Heart left ventricle (tissue), 16 donors: ENCODE results near the gene RRAS. TPM values are rescaled to one million over a fixed set of nuclear protein-coding genes. Genes with fewer than 3 reads are reported as not detected.

Source experiments
- ATAC-seq, 4 donors: fragments of 200-7000 bp; cut with Tn5 transposase; one replicate each; pipeline ENCODE4 v1.9.1; 2020 to 2022; ENCODE audit warnings: moderate library complexity in 4 of 4, mild to moderate bottlenecking in 3 of 4, moderate number of reproducible peaks in 1 of 4
- DNase-seq, 5 donors: peaks; one replicate each; pipeline ENCODE4 v3.0.0-alpha.2; 2020
- H3K27ac ChIP-seq, 12 donors: fragments of 200-600 bp; sonication (generic) in 4 of 12; one replicate each; pipeline versions ENCODE4 v1.5.0 to v1.8.0; 2016 to 2022; ENCODE audit warnings: mild to moderate bottlenecking in 2 of 12
- H3K27me3 ChIP-seq, 9 donors: fragments of 200-600 bp; sonication (generic) in 2 of 9; one replicate each; pipeline versions ENCODE4 v1.5.1 to v1.8.0; 2016 to 2022; ENCODE audit warnings: mild to moderate bottlenecking in 3 of 9
- H3K36me3 ChIP-seq, 9 donors: fragments of 200-600 bp; sonication (generic) in 2 of 9; one replicate each; pipeline versions ENCODE4 v1.5.0 to v1.8.0; 2018 to 2022; ENCODE audit warnings: mild to moderate bottlenecking in 2 of 9
- H3K4me1 ChIP-seq, 12 donors: fragments of 200-600 bp; sonication (generic) in 4 of 12; one replicate each; pipeline versions ENCODE4 v1.5.0 to v1.8.0; 2016 to 2022; ENCODE audit warnings: mild to moderate bottlenecking in 3 of 12
- H3K4me3 ChIP-seq, 12 donors: fragments of 200-600 bp; sonication (generic) in 4 of 12; one replicate each; pipeline versions ENCODE4 v1.5.0 to v1.8.0; 2017 to 2022; ENCODE audit warnings: mild to moderate bottlenecking in 9 of 12, moderate library complexity in 4 of 12
- H3K9me3 ChIP-seq, 12 donors: fragments of 200-600 bp; sonication (generic) in 4 of 12; one replicate each; pipeline versions ENCODE4 v1.5.0 to v1.8.0; 2016 to 2022; ENCODE audit warnings: mild to moderate bottlenecking in 1 of 12
- CTCF ChIP-seq, 12 donors: fragments of 200-600 bp; sonication (generic) in 4 of 12; IDR thresholded peaks; one replicate each; pipeline versions ENCODE4 v1.5.0 to v1.8.0; 2018 to 2022; ENCODE audit warnings: antibody characterized with exemption in 12 of 12, mild to moderate bottlenecking in 5 of 12
- POLR2A ChIP-seq, 2 donors: fragments of 450-650 bp; IDR thresholded peaks; one replicate each; pipeline ENCODE4 v1.6.1; 2017; ENCODE audit warnings: antibody characterized with exemption in 2 of 2, mild to moderate bottlenecking in 2 of 2, moderate library complexity in 2 of 2
- WGBS, 4 donors: extraction: QIAGEN DNeasy Blood & Tissue Kit in 2 of 4; methylation state at CpG; one replicate each; pipeline versions ENCODE4 v1.1.5 to v1.1.7; 2013 to 2018; 5-methylcytosine and 5-hydroxymethylcytosine counted together
- intact Hi-C, 10 donors: fragments of 100-400 bp; cut with DNase I; formaldehyde crosslinking; loops; one replicate each; pipeline versions ENCODE4 v1.11.1 to v1.14.2; 2022
- polyA plus RNA-seq, 2 donors: library from polyadenylated mRNA; stranded (reverse); fragments of 200-250 nt; gene quantifications; one replicate each; pipeline ENCODE4 v1.2.3, GENCODE V29; 2013
- total RNA-seq, 9 donors: library from RNA; depleted of rRNA in 2 of 9; stranded (reverse); fragments of >200 nt in 2 of 9; fragmentation: NEBNext Ultra II Directional in 3 of 9; extraction: Animal tissue kit (Norgen Biotek cat#: 25700) in 3 of 9; gene quantifications; one replicate each; pipeline versions ENCODE4 v1.1.0 to v1.2.4, GENCODE V29; 2016 to 2023
- donor health status: ischemic (EF 13 %, LVEDD 7.1; RV severe dilation, severe dysfunction).
- donor health status: healthy with polysubstance abuse.
- donor health status: DM: no; HTN: yes; CAD: no.
- donor health status: DM: no; HTN: no; CAD: no.
- donor health status: ischemic (EF 25% LVEDD 6.9; RV normal size, moderate dysfunction).
- donor health status: ischemic (EF 25% LVEDD 5.7; RV mildly dilated, moderate dysfunction).
- donor health status: healthy.
- donor health status: DM: yes; HTN: yes; CAD: no.
- donor health status: ischemic (EF 35%, LVEDD 5.7; RV mildly dilated, moderate dysfunction).
- donor health status: nonischemic (EF 11% LVEDD 7.7; RV severe dilation, severe dysfunction).
- donor health status: DM: yes; HTN: yes; CAD: no.
- donor health status: PGD.
- donor health status: ischemic (EF 29% LVEDD 5.4; RV normal size, mild dysfunction).
- donor health status: nonischemic (EF 23%, LVEDD 6.1; RV moderate dilation, normal function).

The RRAS gene
- total and polyA plus RNA-seq, 11 donors = 64.4 to 177 (median 112) TPM

GRCh38 chr19:49646586-49646985 lies 6.6 kb upstream of the RRAS start:
- DNase-seq (no peak), ATAC-seq (no peak)
- no peak overlapping the region for H3K4me3 ChIP-seq
- H3K9me3 ChIP-seq = no peaks in the 10 kb centered on the region
- TF ChIP-seq POLR2A (IDR thresholded peaks at IDR 0.05) (no peak), CTCF (IDR thresholded peaks at IDR 0.05) (no peak)
- 91 to 94% (median 92%) methylated on average over 14 to 17 of the region's 17 CpGs for WGBS, 4 donors
- H3K27ac ChIP-seq = no peak overlapping the region
- intact Hi-C loops = loop anchor here in 1 of 10 donors (10.0 kb wide), 1 partner anchor 1022 kb away; no protein-coding TSS in a partner anchor
- peaks cover 0 to 67% (median 52%) of the 10 kb centered on the region in 9 donors for H3K36me3 ChIP-seq
- H3K27me3 ChIP-seq = no peaks in the 10 kb centered on the region
- peaks cover 3 to 32% (median 23%) of the 10 kb centered on the region in 12 donors for H3K4me1 ChIP-seq

DNA sequence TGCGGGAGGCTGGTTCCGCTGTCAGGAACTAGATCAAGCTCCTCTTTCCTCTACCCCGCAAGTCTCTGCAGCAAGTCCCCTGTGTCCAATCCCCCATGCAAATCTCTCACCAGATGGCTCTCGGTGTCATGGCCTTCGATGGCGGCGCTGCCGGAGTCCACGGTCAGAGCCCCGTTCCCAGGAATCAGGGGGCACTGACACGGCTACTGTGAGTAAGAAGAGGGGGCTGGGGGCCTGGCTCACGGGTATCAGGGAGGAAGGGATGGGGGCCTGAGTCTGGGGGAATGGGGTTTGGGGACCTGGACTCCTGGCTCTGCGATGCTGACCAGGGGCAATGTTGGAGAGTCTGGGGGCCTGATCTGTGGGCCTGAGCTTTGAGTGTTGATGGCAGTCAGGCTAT lies 6.1 kb upstream of the RRAS start:
- 81 to 93% (median 92%) methylated on average over 6 to 13 of the region's 13 CpGs for WGBS, 4 donors
- Histone ChIP-seq H3K27ac (no peak overlapping the region), H3K4me3 (no peak overlapping the region), H3K9me3 (no peaks in the 10 kb centered on the region), H3K4me1 (peaks cover 3 to 37% (median 26%) of the 10 kb centered on the region in 12 donors), H3K27me3 (no peaks in the 10 kb centered on the region), H3K36me3 (peaks cover 0 to 61% (median 46%) of the 10 kb centered on the region in 9 donors)
- DNase-seq = no peak
- TF ChIP-seq CTCF (IDR thresholded peaks at IDR 0.05) (no peak), POLR2A (IDR thresholded peaks at IDR 0.05) (no peak)
- no peak for ATAC-seq
- intact Hi-C loops = loop anchor here in 1 of 10 donors (10.0 kb wide), 1 partner anchor 1021 kb away; no protein-coding TSS in a partner anchor

DNA sequence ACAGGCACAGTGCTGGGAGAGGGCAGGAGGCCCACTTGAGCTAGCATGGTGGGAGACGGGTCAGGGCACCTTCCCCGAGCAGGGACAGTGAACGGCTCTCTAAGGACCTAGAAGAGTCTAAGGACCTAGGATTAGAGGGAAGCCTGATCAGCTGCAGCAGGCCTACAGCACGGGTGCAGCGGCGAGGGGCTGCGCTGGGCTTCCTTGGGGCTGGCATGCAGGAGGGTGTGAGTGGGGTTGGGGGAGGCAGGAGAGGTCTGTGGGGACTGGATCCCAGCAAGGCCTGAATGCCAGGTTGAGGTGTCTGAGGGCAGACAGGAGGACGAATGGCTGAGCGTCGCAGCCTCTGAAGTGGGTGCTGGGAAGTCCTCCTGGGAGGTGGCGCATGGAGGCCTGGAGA lies 5.6 kb upstream of the RRAS start:
- intact Hi-C loops = loop anchor here in 1 of 10 donors (10.0 kb wide), 1 partner anchor 1021 kb away; no protein-coding TSS in a partner anchor
- WGBS, 4 donors = 88 to 94% (median 92%) methylated on average over 10 to 11 of the region's 11 CpGs
- ATAC-seq = no peak
- H3K4me3 ChIP-seq = no peak overlapping the region
- H3K27me3 ChIP-seq = no peaks in the 10 kb centered on the region
- H3K4me1 ChIP-seq = peaks cover 3 to 39% (median 27%) of the 10 kb centered on the region in 12 donors
- DNase-seq = no peak
- TF ChIP-seq CTCF (IDR thresholded peaks at IDR 0.05) = no peak
- no peak for TF ChIP-seq POLR2A (IDR thresholded peaks at IDR 0.05)
- H3K9me3 ChIP-seq = no peaks in the 10 kb centered on the region
- H3K36me3 ChIP-seq = peaks cover 0 to 58% (median 44%) of the 10 kb centered on the region in 9 donors
- no peak overlapping the region for H3K27ac ChIP-seq

GRCh38 chr19:49643466-49643865 lies 3.5 kb upstream of the RRAS start:
- Histone ChIP-seq H3K4me1 (peaks cover 3 to 51% (median 34%) of the 10 kb centered on the region in 12 donors), H3K4me3 (peak overlapping the region in 6 of 12 donors; percentile 77 to 100 (median 94))
- intact Hi-C loops = loop anchor here in 2 of 10 donors (5.0 to 10.0 kb wide), 2 partner anchors 191 to 1019 kb away; partner anchors contain the start of genes ALDH16A1 (in 1 of the 2) and PIH1D1 (in 1 of the 2)

More at GRCh38 chr19:49643466-49643865, 3.5 kb upstream of the RRAS start:
- H3K36me3 ChIP-seq = peaks cover 0 to 42% (median 27%) of the 10 kb centered on the region in 9 donors
- H3K27ac ChIP-seq = no peak overlapping the region
- DNase-seq (no peak), ATAC-seq (no peak)
- H3K27me3 ChIP-seq = no peaks in the 10 kb centered on the region
- TF ChIP-seq CTCF (IDR thresholded peaks at IDR 0.05) (no peak), POLR2A (IDR thresholded peaks at IDR 0.05) (no peak)
- no peaks in the 10 kb centered on the region for H3K9me3 ChIP-seq
- WGBS, 4 donors = 72 to 75% (median 74%) methylated on average over 2 of the region's 2 CpGs
